Activated CD8-positive, alpha-beta memory T cell treated with anti-CD3 and anti-CD28 coated beads, Interleukin-2, amount 50 U/mL, for 1 hour (primary cell): ENCODE results near the gene PLEKHG1.

ENCODE experiments used
- DNase-seq: peaks from one replicate; pipeline ENCODE4 v3.0.0-alpha.2; 2020; ENCODE audit errors: extremely low read depth

PLEKHG1 gene

DNA sequence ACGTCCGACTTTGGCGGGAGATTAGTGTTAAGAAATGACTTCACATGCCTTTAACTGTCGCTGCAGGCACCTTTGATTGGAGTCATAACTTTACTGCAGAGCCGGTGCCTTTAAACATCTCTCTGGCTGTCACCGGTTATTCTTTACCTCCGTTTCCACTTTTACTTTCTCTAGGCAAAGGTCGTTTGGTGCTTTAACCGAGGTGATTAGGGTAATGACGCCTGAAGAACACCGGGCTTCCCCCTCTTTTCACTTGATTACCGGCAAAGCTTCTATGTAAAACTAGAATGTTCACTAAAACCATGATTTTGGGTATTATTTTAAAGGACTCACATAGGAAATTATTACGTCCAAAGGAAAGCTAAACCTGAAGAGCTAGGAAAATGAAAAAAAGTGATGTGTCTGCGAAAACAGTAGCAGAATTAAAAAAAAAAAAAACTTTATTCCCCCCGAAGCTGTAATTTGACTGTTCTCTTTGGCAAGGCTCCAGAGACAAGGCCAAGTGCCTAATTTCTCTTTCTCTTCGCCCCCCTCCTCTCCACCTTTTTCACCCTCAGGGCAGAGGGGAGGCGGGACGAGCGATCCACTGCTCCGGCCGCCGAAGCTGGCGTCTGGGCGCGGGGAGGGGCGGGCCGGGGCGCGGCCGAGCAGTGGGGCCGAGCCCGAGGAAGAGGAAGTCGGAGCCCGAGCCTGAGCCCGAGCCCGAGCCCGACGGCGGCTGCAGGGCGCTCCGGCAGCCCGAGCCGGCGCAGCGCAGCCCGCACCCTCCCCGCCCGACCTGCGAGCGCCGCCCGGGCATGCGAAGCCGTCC, at the start of gene PLEKHG1:
PLEKHG1 (plus strand) TSS at position 687 of the 811 bp plus-strand sequence. CDS start 133,797 bp downstream, outside the sequence.
- no peak for DNase-seq

DNA sequence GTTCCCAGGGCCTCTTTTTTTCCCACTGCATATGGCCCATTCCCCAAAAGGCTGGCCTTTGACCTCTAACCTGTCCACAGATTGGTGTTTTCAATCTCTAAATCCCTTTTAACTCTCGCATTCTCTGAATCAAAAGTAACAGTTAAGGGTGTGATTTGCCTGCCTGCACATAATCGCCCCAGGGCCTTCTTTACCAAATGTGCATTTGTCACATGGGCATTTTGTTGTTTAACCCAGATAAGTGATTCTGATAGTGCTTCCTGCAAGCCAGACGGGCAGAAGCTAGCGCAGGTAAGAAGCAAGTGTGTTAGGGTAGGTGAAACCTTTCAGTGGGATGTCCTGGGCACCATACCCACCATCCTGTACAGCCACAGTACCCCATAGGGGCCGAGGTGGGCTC, 49.4 kb upstream of the PLEKHG1 start:
- DNase-seq: no peak

DNA sequence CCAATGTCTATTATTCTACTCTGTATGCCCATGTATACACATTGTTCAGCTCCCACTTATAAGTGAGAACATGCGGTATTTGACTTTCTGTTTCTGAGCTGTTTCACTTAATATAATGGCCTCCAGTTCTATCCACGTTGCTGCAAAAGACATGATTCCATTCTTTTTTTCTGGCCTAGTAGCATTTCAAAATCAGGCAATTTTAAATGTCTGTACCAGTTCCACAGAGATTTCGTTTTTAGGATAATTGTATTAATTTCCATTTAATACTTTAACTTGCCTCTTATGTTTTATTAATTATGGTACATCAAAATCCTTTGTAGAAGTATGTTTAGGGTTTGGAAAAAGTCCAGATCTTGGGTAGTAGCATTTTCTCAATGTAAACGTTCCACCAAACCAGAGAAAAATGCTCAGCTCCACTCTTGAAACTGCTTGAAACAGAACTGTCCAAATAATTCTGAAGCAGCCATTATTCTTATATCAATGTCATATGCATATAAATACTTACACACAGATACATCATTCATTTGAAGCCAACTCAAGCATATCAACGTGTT, 42.6 kb upstream of the PLEKHG1 start:
- no peak for DNase-seq

DNA sequence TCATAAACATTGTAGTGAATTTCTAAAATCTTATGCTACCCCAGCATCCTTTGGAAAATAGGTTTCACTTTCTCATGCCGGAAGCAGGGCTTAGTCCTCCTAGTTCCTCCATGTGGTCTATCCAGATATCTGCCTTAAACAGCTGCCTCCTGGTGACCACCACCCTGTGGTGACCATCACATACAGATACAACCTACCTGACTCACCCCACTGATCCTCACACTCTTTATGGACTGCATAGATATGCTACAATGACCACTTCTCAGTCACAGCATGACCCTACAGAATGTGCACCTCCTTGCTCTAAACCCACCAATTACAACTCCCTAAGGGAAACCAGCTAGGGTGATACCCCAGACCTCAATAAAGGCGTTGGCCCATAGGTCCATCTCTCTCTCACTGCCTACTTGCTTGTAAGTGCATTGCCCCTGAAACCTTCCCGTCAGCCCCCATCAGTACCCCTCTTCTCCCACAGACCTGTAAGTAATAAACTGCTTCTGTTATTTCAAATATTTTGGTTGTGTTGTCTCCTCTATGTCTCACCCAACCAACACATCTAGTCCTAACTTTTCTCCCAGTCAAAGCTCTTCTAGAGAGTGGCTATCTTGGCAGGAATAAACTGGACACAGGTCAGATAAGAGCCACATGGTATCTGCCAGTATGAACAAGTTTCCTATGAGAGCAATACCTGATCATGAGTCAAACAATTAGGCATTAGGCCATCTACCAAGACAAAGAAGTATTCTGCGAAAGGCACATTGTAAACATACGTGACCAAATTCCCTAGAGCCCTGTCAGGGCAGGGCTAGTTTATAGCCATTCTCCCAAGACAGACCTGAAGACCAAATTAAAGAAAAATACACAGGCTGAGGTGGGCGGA, 39.4 kb upstream of the PLEKHG1 start:
- no peak for DNase-seq

DNA sequence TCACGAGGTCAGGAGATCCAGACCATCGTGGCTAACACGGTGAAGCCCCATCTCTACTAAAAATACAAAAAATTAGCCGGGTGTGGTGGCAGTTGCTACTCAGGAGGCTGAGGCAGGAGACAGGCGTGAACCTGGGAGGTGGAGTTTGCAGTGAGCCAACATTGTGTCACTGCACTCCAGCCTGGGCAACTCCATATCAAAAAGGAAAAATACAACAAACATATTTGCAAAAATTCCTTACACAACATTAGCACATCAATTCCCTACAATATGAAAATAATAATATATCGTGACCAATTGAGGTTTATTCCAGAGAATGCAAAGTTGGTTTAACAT, 38.8 kb upstream of the PLEKHG1 start:
- no peak for DNase-seq

DNA sequence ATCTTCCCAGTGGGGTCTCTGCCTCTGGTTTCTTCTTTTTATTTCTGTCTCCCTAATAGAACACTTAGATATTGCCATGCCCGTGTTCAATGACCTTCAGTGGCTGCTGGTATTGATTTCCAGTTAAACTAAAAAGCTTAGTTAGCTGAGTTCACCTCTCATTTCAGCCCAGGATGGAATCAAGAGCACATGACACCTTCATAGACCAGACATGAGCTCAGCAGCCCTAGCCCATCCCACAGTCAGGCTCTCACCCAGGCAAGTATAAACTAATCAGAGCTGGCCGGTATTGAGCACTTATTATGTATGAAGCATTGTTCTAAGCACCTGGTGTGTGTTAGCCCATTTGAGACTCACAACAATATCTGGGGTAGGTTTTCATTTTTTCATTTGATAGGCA, 33.7 kb upstream of the PLEKHG1 start:
- DNase-seq: no peak

DNA sequence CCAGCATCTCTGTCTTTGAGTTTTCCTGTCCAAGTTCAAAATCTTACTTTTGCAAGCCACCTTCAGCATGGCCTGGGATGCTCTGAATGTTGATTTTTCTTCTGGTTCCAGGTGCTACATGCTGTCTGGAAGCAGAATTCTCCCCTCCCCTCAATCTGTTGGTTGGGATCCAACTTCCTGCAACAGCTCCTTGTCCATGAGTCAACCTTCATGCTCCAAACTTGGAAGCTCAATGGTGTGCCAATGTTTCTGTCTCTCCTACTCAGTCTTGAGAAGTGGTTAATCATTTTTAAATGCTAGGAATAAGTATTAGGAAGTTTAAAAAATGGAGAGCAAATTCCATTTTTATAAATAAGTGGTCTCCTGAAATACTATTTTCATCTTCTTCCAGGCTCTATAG, 33.2 kb upstream of the PLEKHG1 start:
- no peak for DNase-seq

DNA sequence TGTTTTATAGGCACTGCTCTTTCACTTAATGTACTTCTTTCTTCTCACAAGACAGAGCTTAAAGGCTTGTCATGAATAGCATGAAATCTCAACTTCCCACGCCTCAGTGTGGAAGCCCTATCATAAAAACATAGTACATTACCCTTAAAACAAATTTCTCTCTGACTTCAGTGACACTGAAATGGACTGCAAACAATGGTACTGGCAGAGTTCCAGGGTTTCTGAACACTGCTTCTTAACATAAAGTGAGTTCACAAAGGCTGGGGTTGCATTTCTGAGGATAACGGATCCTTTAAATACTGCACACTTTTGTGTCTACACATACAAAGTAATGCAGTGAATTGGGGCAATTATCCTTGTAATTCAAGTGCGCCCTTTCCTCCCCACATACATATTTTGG, 32.3 kb upstream of the PLEKHG1 start:
- DNase-seq: no peak

DNA sequence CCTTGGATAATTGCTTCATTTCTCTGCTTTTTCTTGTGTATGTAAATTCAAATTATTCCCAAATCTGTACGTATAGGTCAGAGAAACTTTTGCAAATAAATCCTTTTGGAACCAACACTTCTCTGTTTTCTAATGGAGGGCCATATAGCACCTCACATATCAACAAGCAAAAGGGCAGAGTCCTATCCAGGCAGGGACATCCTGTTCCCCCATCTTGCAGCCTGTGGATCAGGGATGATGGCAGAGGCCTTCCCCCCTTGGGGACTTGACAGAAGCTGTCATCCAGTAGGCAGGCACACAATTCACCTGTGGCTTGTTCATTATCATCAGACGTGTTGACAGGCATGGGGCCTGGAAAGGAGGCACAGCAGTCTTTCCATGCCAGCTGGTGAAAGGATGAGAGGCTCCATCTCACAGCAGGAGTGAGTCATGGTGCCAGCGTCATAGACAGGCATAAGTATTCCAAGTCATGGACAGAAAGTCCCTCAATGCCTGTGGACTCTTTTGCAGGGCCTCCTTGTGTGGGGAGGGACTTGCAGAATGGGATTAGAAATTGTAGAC, 31.8 kb upstream of the PLEKHG1 start:
- DNase-seq: no peak

DNA sequence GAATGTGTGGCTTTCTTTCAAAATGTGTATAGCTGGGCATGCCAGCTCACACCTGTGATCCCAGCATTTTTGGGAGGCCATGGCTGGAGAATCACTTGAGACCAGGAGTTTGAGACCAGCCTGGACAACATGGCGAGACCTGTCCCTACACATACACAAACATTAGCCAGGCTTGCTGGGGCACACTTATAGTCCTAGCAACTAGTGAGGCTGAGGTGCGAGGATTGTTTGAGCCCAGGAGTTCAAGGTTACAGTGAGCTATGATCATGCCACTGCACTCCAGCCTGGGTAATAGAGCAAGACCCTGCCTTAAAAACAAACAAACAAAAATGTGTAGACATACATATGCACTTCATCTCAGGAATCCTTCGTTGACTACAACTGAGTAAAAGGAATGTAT, 31.1 kb upstream of the PLEKHG1 start:
- no peak for DNase-seq

DNA sequence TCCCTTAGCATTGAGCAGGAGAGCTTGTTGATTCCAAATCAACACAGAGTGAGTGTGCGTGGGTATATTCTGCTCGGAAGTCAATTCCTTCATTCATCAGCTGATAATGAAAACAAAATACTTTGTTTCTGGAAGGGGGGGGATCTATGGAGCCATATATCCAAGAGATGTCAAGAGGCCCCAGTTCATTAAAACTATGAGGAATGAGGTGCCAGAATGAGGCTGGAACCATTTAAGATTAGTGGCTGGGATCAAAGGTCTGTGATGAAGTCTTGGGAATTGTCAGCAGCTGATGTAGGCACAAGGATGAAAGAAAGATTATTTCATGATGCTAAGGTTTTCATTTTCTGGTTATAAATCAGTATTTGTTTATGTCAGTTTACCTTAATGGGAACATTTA, 30.5 kb upstream of the PLEKHG1 start:
- DNase-seq: no peak

DNA sequence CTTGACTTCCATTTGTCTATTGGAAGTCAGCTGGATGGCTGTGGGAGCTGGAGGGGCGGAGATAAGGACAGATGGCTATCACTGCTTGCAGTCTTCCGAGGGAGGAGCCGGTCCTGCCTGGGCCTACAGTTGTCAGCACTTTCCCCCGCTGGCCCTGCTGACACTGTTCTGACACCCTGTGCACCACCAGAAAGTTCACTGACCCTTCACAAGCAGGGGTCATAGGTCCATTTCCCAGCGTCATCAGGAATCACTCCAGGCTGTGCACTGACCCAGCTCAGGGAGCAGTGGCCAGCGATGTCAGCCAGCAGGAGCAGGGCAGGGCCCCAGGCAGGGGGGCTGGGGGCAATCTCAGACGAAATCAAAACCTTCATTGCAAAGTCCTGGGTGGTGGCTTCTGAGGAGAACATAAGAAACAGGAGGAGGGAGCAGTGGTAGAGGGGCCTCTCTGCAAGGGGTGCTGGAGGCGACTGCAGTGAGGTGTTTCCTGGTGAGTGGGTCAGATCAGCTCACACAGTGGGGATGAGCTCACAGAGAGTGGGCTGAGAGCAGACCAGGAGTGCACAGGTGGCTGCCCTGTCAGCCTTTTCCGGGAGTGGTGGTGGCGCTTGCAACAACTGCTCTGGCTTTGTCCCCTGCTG, 26.5 kb upstream of the PLEKHG1 start:
- DNase-seq: no peak

DNA sequence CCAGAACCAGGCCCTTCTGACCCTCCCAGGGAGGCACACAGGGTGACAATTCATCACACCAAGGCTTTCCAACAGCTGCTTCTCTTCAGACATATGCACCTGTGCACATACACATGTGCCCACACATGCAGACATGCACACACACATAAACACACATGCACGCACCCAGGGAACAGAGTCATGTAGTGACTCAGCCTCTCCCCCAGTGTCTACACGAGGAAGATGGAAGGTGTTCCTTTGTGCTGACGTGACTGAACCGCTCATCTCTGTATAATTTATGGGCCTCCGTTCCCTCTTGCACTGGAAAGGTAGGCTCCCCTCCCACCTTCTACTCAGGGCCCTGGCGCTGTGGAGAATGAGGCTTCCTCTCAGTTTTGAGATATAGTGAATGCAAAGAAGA, 23.8 kb upstream of the PLEKHG1 start:
- DNase-seq: no peak

DNA sequence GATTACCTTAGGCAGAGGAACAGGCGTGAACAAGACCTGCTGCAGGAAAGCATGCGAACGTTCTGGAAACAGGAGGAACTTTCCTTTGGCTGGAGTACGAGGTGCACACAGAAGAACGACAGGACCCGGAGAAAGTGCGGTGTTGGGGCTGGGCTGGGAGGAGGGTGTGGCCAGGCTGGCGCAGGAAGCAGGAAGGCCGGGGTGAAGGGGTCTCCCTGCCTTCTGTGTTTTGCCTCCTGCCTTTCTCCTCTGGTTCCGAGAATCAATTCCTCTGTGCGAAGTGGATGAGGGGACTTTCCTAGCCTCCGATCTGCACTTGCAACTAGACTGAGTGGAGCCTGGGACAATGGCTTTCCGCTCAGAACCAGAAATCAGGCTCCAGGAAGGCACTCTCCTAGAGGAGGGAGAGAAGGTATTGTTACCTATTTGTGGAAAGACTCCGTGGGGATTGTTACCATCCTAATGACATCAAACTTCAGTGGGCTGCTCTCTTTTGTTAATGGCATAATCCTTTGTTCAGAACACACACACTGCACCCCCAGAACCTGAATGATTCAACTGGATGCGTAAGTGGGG, 22.9 kb upstream of the PLEKHG1 start:
- DNase-seq: no peak

DNA sequence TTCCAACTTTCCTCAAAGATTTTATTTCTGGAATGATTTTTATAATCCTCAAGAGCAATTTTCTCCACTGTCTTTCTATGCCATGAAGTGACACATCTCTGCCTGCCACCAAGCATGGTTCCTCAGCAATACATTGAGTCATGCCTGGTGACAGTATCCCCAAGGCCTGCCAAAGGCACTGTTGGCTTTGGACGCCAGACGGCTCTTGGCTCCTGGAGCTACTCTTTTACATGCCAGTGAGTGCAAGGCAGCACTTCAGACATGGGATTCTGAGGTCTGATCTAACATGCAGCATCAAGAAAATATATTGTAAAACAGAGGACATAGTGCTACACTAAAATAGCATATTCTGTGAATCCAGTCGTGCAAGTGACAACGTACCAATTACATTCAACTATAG, 20.1 kb upstream of the PLEKHG1 start:
- DNase-seq: no peak

DNA sequence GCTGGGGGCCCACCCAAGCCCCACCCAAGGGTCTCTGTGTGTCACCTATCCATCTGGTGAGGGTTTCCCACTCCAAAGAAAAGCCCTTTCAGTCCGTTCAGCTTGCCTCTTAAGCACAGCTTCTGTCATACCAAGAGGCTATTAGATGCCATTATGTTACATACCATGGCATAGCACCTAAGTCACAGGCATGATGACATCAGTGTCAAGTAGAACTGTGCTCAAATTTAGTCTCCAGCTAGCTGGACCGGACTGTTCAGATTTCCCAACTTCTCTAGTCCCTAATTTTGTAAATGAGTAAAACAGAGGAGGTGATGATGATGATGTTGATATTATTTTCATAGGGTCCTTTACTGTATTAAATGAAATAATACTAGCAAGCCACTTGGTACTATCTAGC, 19.2 kb upstream of the PLEKHG1 start:
- DNase-seq: no peak

DNA sequence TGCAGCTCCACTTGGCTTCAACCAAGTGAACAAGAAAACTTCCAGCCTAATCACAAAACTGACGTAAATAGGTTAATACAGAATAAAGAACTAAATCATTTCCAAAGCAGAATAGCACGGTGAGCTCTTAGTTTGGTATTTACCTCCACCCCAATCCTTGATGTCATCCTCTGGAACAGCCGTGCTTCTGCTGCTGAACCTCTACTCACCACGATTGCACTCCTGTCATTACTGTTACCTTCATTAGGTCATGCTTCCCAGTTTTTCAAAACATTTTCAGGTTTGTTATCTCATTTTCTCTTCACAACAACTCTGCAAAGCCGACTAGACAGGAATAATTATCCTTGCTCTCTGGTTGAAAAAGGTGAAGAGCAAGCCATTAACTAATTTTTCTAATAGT, 15.6 kb upstream of the PLEKHG1 start:
- DNase-seq: no peak

DNA sequence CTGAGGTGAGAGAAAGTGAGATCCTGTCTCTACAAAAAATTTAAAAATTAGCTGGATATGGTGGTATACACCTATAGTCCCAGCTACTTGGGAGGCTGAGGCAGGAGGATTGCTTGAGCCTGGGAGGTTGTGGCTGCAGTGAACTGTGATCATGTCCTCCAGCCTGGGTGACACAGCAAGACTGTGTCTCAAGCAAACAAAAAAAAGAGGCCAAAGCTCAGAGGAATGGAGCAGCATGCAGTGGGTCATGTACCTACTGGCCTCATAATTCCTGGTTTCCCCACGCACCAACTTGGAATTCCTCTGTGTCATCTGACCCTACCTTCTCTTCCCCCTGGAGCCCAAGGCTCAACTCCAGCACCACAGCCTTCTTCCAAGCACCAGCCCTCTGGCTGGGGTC, 15.1 kb upstream of the PLEKHG1 start:
- no peak for DNase-seq

DNA sequence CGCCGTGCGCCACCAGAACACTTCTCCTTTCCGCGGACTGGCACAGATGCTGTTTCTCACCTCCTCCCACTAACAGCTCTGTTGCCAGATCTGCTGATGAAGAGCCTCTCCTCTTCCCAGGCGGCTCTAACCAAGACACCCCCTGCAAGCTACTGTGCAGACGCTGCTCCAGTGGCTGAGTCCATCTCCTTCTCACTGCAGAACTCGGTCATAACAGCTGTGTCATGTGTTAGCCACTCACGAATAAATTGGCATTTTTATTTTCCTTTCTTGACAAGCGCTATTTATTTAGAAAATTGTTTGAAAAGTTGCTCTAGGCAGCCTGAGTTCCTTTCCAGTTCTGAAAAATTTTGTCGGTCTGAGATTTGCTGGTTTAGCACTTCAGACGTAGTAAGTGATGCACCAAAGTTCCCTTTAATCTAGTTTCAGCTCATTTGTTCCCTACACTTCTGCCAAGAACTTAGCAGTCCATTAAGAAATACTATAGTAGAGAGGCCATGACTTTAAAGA, 12.8 kb upstream of the PLEKHG1 start:
- no peak for DNase-seq

DNA sequence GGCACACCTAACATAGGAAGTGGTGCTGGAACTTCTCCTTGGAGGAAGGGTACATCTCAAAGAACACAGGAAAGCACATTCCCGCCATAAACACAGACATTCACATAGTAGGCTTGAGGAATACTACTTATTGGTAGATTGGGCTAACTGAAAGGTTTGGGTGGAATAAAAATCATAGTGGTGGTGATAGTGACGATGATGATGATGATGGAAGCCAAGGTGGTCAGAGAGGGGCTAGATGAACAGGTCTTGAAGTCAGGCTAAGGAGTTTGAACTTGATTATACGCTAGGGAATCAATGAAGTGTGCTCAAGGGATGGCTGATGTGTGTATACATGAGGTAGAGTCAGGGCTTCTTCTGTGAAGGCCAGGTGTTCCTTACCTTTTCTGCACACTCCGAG, 12.0 kb upstream of the PLEKHG1 start:
- no peak for DNase-seq

DNA sequence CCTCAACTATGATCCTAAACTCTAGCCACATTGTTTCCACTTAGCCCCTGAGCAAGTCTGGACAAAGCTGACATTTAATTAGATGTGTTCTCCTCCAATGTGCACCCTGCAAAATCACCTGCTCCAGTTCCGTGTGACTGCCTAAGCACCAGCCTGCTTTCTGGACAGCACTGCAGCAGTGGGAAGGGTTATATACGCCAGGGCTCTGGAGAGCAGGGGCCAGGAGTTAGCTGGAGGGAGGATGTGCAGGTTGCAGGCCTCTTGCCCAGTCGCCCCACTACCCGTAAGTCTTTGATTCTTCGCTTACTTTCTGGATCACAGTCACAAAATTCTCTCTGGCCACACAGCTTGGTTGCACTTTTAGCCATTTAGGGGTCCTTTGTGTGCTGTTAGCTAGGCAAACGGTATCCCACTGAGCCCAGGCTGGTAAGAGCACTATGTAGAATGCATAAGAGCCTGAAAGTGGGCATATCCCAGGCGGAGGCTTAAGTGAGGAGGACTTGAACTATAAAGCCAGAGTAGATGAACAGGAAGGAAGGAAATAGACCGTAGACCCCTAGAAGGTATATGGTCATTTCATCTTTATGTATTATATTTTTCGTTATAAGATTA, 10.7 kb upstream of the PLEKHG1 start:
- DNase-seq: no peak
